ENCODE results near the gene SOX1.
A peak's percentile ranks its signal among the peaks of the same experiment; 100 is the strongest.

The SOX1 gene

GRCh38 chr13:112071723-112072533, 5.0 kb downstream of the SOX1 start:
- no peak for ATAC-seq (replicated peaks)
- H3K27me3 Mint-ChIP-seq, result peaks cover 69 to 71% of the 10 kb centered on the region in 2 donors
- peak overlapping the region; percentile 79 for H3K27ac Mint-ChIP-seq
- H3K4me3 Mint-ChIP-seq, result peak overlapping the region in 1 of 2 donors; percentile 4
- H3K4me1 Mint-ChIP-seq, result peaks cover 2 to 6% of the 10 kb centered on the region in 2 donors
- no peaks in the 10 kb centered on the region for H3K9me3 Mint-ChIP-seq
- peaks cover 3 to 9% of the 10 kb centered on the region in 2 donors for H3K36me3 Mint-ChIP-seq
- no peak for DNase-seq

- Mint-ChIP-seq H3K4me1 (peaks cover 2 to 6% of the 10 kb centered on the region in 2 donors), H3K27me3 (peaks cover 70 to 73% of the 10 kb centered on the region in 2 donors)
These were observed 5.7 kb downstream of the SOX1 start for GRCh38 chr13:112072534-112073244.

GRCh38 chr13:112073245-112074138, 6.5 kb downstream of the SOX1 start:
- Mint-ChIP-seq H3K9me3 (no peaks in the 10 kb centered on the region), H3K36me3 (peaks cover 3 to 9% of the 10 kb centered on the region in 2 donors), H3K27ac (peak overlapping the region; percentile 75), H3K4me1 (peaks cover 2 to 6% of the 10 kb centered on the region in 2 donors), H3K4me3 (peak overlapping the region in 1 of 2 donors; percentile 44), H3K27me3 (peaks cover 70 to 73% of the 10 kb centered on the region in 2 donors)
- DNase-seq (no peak), ATAC-seq (replicated peaks) (no peak)

More at GRCh38 chr13:112072534-112073244, 5.7 kb downstream of the SOX1 start:
- ATAC-seq (replicated peaks) (no peak), DNase-seq (no peak)
- Mint-ChIP-seq H3K27ac (peak overlapping the region; percentile 47), H3K4me3 (no peak overlapping the region), H3K36me3 (peaks cover 3 to 9% of the 10 kb centered on the region in 2 donors), H3K9me3 (no peaks in the 10 kb centered on the region)

GRCh38 chr13:112074139-112074865, 7.4 kb downstream of the SOX1 start:
- no peak for DNase-seq
- H3K9me3 Mint-ChIP-seq, result no peaks in the 10 kb centered on the region
- H3K4me3 Mint-ChIP-seq, result peak overlapping the region in 1 of 2 donors; percentile 44
- H3K27me3 Mint-ChIP-seq, result peaks cover 65 to 68% of the 10 kb centered on the region in 2 donors
- H3K36me3 Mint-ChIP-seq, result peaks cover 3 to 9% of the 10 kb centered on the region in 2 donors
- H3K4me1 Mint-ChIP-seq, result peaks cover 2 to 6% of the 10 kb centered on the region in 2 donors
- ATAC-seq (replicated peaks), result no peak
- peak overlapping the region; percentile 75 for H3K27ac Mint-ChIP-seq

GRCh38 chr13:112077729-112078128, 10.8 kb downstream of the SOX1 start:
- DNase-seq (no peak), ATAC-seq (replicated peaks) (no peak)
- Mint-ChIP-seq H3K4me3 (no peak overlapping the region), H3K27me3 (peaks cover 49 to 53% of the 10 kb centered on the region in 2 donors), H3K9me3 (peaks cover under 1% of the 10 kb centered on the region in 2 donors), H3K27ac (no peak overlapping the region), H3K4me1 (peaks cover 2 to 6% of the 10 kb centered on the region in 2 donors), H3K36me3 (peaks cover 0 to 5% of the 10 kb centered on the region in 2 donors)

- H3K9me3 Mint-ChIP-seq, result peaks cover 4% of the 10 kb centered on the region in 2 donors
- H3K36me3 Mint-ChIP-seq, result peaks cover 0 to 5% of the 10 kb centered on the region in 2 donors
- H3K27me3 Mint-ChIP-seq, result peaks cover 46 to 49% of the 10 kb centered on the region in 2 donors
- H3K4me3 Mint-ChIP-seq, result no peak overlapping the region
- ATAC-seq (replicated peaks) (no peak), DNase-seq (no peak)
- peaks cover 2 to 6% of the 10 kb centered on the region in 2 donors for H3K4me1 Mint-ChIP-seq
- H3K27ac Mint-ChIP-seq, result no peak overlapping the region
These were observed 11.3 kb downstream of the SOX1 start for GRCh38 chr13:112078216-112078615.

GRCh38 chr13:112078879-112079531, 12.1 kb downstream of the SOX1 start:
- Mint-ChIP-seq H3K27ac (no peak overlapping the region), H3K36me3 (peaks cover under 1 to 1% of the 10 kb centered on the region in 2 donors), H3K4me3 (no peak overlapping the region), H3K27me3 (peaks cover 38 to 41% of the 10 kb centered on the region in 2 donors), H3K9me3 (peaks cover 10 to 12% of the 10 kb centered on the region in 2 donors), H3K4me1 (peaks cover 0 to 1% of the 10 kb centered on the region in 2 donors)
- ATAC-seq (replicated peaks) (no peak), DNase-seq (no peak)

- peaks cover 31 to 34% of the 10 kb centered on the region in 2 donors for H3K27me3 Mint-ChIP-seq
- H3K27ac Mint-ChIP-seq, result no peak overlapping the region
- H3K9me3 Mint-ChIP-seq, result peaks cover 14 to 17% of the 10 kb centered on the region in 2 donors
- no peak overlapping the region for H3K4me3 Mint-ChIP-seq
- ATAC-seq (replicated peaks) (no peak), DNase-seq (no peak)
- peaks cover 0 to 4% of the 10 kb centered on the region in 2 donors for H3K36me3 Mint-ChIP-seq
- no peaks in the 10 kb centered on the region for H3K4me1 Mint-ChIP-seq
These were observed 12.7 kb downstream of the SOX1 start for GRCh38 chr13:112079696-112080095.

- no peak overlapping the region for H3K4me3 Mint-ChIP-seq
These were observed 17.0 kb downstream of the SOX1 start for GRCh38 chr13:112083971-112084370.

GRCh38 chr13:112092453-112092852, 25.5 kb downstream of the SOX1 start:
- DNase-seq, result no peak
- ATAC-seq (replicated peaks), result no peak
- no peak overlapping the region for H3K27ac Mint-ChIP-seq
- H3K36me3 Mint-ChIP-seq, result no peaks in the 10 kb centered on the region
- peaks cover 32 to 46% of the 10 kb centered on the region in 2 donors for H3K27me3 Mint-ChIP-seq
- no peaks in the 10 kb centered on the region for H3K4me1 Mint-ChIP-seq
- H3K9me3 Mint-ChIP-seq, result peaks cover 0 to 4% of the 10 kb centered on the region in 2 donors
- no peak overlapping the region for H3K4me3 Mint-ChIP-seq

More at GRCh38 chr13:112083971-112084370, 17.0 kb downstream of the SOX1 start:
- Mint-ChIP-seq H3K27me3 (peaks cover 19 to 22% of the 10 kb centered on the region in 2 donors), H3K4me1 (no peaks in the 10 kb centered on the region), H3K27ac (no peak overlapping the region), H3K36me3 (peaks cover 0 to 4% of the 10 kb centered on the region in 2 donors), H3K9me3 (peaks cover 22 to 25% of the 10 kb centered on the region in 2 donors)
- DNase-seq (no peak), ATAC-seq (replicated peaks) (no peak)

GRCh38 chr13:112095354-112095753, 28.4 kb downstream of the SOX1 start:
- no peaks in the 10 kb centered on the region for H3K4me1 Mint-ChIP-seq
- peaks cover 36 to 47% of the 10 kb centered on the region in 2 donors for H3K27me3 Mint-ChIP-seq
- no peak for DNase-seq
- H3K9me3 Mint-ChIP-seq, result peaks cover 0 to 4% of the 10 kb centered on the region in 2 donors
- no peak overlapping the region for H3K4me3 Mint-ChIP-seq
- no peak overlapping the region for H3K27ac Mint-ChIP-seq
- no peaks in the 10 kb centered on the region for H3K36me3 Mint-ChIP-seq
- ATAC-seq (replicated peaks), result no peak

- Mint-ChIP-seq H3K27ac (no peak overlapping the region), H3K4me3 (no peak overlapping the region), H3K9me3 (peaks cover 0 to 4% of the 10 kb centered on the region in 2 donors), H3K36me3 (no peaks in the 10 kb centered on the region), H3K27me3 (peaks cover 49 to 60% of the 10 kb centered on the region in 2 donors), H3K4me1 (no peaks in the 10 kb centered on the region)
- ATAC-seq (replicated peaks), result no peak
- no peak for DNase-seq
These were observed 30.0 kb downstream of the SOX1 start for GRCh38 chr13:112096959-112097358.

- Mint-ChIP-seq H3K4me1 (no peaks in the 10 kb centered on the region), H3K27me3 (peaks cover 52 to 60% of the 10 kb centered on the region in 2 donors), H3K36me3 (no peaks in the 10 kb centered on the region), H3K27ac (no peak overlapping the region), H3K4me3 (no peak overlapping the region), H3K9me3 (peaks cover 0 to 1% of the 10 kb centered on the region in 2 donors)
- no peak for ATAC-seq (replicated peaks)
- no peak for DNase-seq
These were observed 30.8 kb downstream of the SOX1 start for GRCh38 chr13:112097770-112098169.

Measured in stimulated activated naive B cell treated with anti-CD40 and anti-IgM and Interleukin-4, amounts not matched to agents 10 μg/mL and 1 μg/mL and 100 μg/mL, for 72 hours (primary cell).